Coronary artery (tissue), 2 donors: ENCODE results near the gene USP34.

Experiments
- DNase-seq: peaks from one replicate; pipeline ENCODE4 v3.0.0-alpha.2; 2017; ENCODE audit warnings: low spot score
- H3K27ac ChIP-seq, 2 donors: fragments of 200-600 bp; sonication (generic); one replicate each; pipeline ENCODE4 v1.5.1; 2016 to 2019
- H3K4me3 ChIP-seq: fragments of 200-600 bp; sonication (generic); 2 replicates; pipeline ENCODE4 v1.5.1; 2016; ENCODE audit warnings: mild to moderate bottlenecking, moderate library complexity
- CTCF ChIP-seq: fragments of 200-600 bp; sonication (generic); IDR thresholded peaks from one replicate; pipeline ENCODE4 v1.5.1; 2019; ENCODE audit warnings: antibody characterized with exemption

USP34 gene

GRCh38 chr2:61338447-61338846 is 132.4 kb downstream of the USP34 start:
- no peak for TF ChIP-seq CTCF
- no peak for DNase-seq
- Histone ChIP-seq H3K4me3 (no peak overlapping the region), H3K27ac (no peak overlapping the region)

- DNase-seq: no peak
- H3K27ac ChIP-seq: no peak overlapping the region
- no peak for TF ChIP-seq CTCF
- H3K4me3 ChIP-seq: no peak overlapping the region
Observed at GRCh38 chr2:61335187-61335586, 135.7 kb downstream of the USP34 start.

GRCh38 chr2:61334466-61334865 is 136.4 kb downstream of the USP34 start:
- no peak for DNase-seq
- no peak for TF ChIP-seq CTCF
- Histone ChIP-seq H3K27ac (no peak overlapping the region), H3K4me3 (no peak overlapping the region)

GRCh38 chr2:61328707-61329251 is 142.1 kb downstream of the USP34 start:
- Histone ChIP-seq H3K27ac (no peak overlapping the region), H3K4me3 (no peak overlapping the region)
- no peak for DNase-seq
- no peak for TF ChIP-seq CTCF

GRCh38 chr2:61327173-61327572 is 143.7 kb downstream of the USP34 start:
- no peak overlapping the region for H3K4me3 ChIP-seq
- no peak for DNase-seq
- no peak overlapping the region for H3K27ac ChIP-seq
- no peak for TF ChIP-seq CTCF

- Histone ChIP-seq H3K4me3 (no peak overlapping the region), H3K27ac (no peak overlapping the region)
- no peak for TF ChIP-seq CTCF
- DNase-seq: no peak
Observed at GRCh38 chr2:61326423-61326822, 144.5 kb downstream of the USP34 start.

GRCh38 chr2:61320181-61320580 is 150.7 kb downstream of the USP34 start:
- no peak for TF ChIP-seq CTCF
- no peak overlapping the region for H3K4me3 ChIP-seq
- H3K27ac ChIP-seq: no peak overlapping the region
- DNase-seq: no peak
